BE2C (cell line): ENCODE results near the gene MEX3A.

Experiments
- DNase-seq: peaks from one replicate; pipeline ENCODE4 v3.0.0-alpha.2; 2020
- H3K27me3 ChIP-seq: fragments of 250-450 bp; sonication (Bioruptor Pico); 2 replicates; pipeline ENCODE4 v1.5.1; 2020; ENCODE audit warnings: mild to moderate bottlenecking
- H3K36me3 ChIP-seq: fragments of 250-450 bp; sonication (Bioruptor Pico); 2 replicates; pipeline ENCODE4 v1.5.1; 2020; ENCODE audit warnings: mild to moderate bottlenecking
- H3K4me1 ChIP-seq: fragments of 250-450 bp; sonication (Bioruptor Pico); 2 replicates; pipeline ENCODE4 v1.5.1; 2020
- H3K4me3 ChIP-seq: 2 replicates; pipeline ENCODE4 v1.5.1; 2011; ENCODE audit warnings: low read depth, low read length
- H3K9me3 ChIP-seq: fragments of 250-450 bp; sonication (Bioruptor Pico); 2 replicates; pipeline ENCODE4 v1.5.1; 2020
- CTCF ChIP-seq: IDR thresholded peaks from 2 replicates; pipeline ENCODE4 v1.5.1; 2012; ENCODE audit warnings: mild to moderate bottlenecking, low read depth, low read length

The MEX3A gene

GRCh38 chr1:156098784-156099183 is 16.5 kb upstream of the MEX3A start:
- Histone ChIP-seq H3K4me1 (peaks cover 21% of the 10 kb centered on the region), H3K4me3 (no peak overlapping the region), H3K9me3 (no peaks in the 10 kb centered on the region), H3K27me3 (no peaks in the 10 kb centered on the region), H3K36me3 (no peaks in the 10 kb centered on the region)
- DNase-seq, result no peak
- no peak for TF ChIP-seq CTCF

GRCh38 chr1:156097499-156098178 is 15.4 kb upstream of the MEX3A start:
- TF ChIP-seq CTCF, result no peak
- H3K9me3 ChIP-seq, result no peaks in the 10 kb centered on the region
- H3K4me3 ChIP-seq, result no peak overlapping the region
- H3K4me1 ChIP-seq, result peaks cover 11% of the 10 kb centered on the region
- no peak for DNase-seq
- H3K36me3 ChIP-seq, result no peaks in the 10 kb centered on the region
- H3K27me3 ChIP-seq, result no peaks in the 10 kb centered on the region

GRCh38 chr1:156096640-156097391 is 14.6 kb upstream of the MEX3A start:
- Histone ChIP-seq H3K9me3 (no peaks in the 10 kb centered on the region), H3K4me1 (peaks cover 11% of the 10 kb centered on the region), H3K27me3 (no peaks in the 10 kb centered on the region), H3K4me3 (no peak overlapping the region), H3K36me3 (no peaks in the 10 kb centered on the region)
- TF ChIP-seq CTCF, result peak; percentile 98
- DNase-seq, result peak; percentile 93

GRCh38 chr1:156095906-156096508 is 13.7 kb upstream of the MEX3A start:
- Histone ChIP-seq H3K36me3 (peaks cover 6% of the 10 kb centered on the region), H3K4me1 (peaks cover 11% of the 10 kb centered on the region), H3K27me3 (no peaks in the 10 kb centered on the region), H3K4me3 (no peak overlapping the region), H3K9me3 (no peaks in the 10 kb centered on the region)
- TF ChIP-seq CTCF, result no peak
- no peak for DNase-seq

- H3K36me3 ChIP-seq, result peaks cover 8% of the 10 kb centered on the region
- no peaks in the 10 kb centered on the region for H3K27me3 ChIP-seq
- no peak for TF ChIP-seq CTCF
- peaks cover 12% of the 10 kb centered on the region for H3K4me1 ChIP-seq
- no peaks in the 10 kb centered on the region for H3K9me3 ChIP-seq
- DNase-seq, result no peak
- H3K4me3 ChIP-seq, result no peak overlapping the region
These were observed 9.3 kb upstream of the MEX3A start for GRCh38 chr1:156091610-156092009.

GRCh38 chr1:156090840-156091188 is 8.5 kb upstream of the MEX3A start:
- Histone ChIP-seq H3K9me3 (no peaks in the 10 kb centered on the region), H3K4me3 (no peak overlapping the region), H3K27me3 (no peaks in the 10 kb centered on the region), H3K4me1 (peaks cover 12% of the 10 kb centered on the region), H3K36me3 (peaks cover 8% of the 10 kb centered on the region)
- peak; percentile 83 for TF ChIP-seq CTCF
- DNase-seq, result peak; percentile 90
